ENCODE results near the gene IFT52.

The IFT52 gene

DNA sequence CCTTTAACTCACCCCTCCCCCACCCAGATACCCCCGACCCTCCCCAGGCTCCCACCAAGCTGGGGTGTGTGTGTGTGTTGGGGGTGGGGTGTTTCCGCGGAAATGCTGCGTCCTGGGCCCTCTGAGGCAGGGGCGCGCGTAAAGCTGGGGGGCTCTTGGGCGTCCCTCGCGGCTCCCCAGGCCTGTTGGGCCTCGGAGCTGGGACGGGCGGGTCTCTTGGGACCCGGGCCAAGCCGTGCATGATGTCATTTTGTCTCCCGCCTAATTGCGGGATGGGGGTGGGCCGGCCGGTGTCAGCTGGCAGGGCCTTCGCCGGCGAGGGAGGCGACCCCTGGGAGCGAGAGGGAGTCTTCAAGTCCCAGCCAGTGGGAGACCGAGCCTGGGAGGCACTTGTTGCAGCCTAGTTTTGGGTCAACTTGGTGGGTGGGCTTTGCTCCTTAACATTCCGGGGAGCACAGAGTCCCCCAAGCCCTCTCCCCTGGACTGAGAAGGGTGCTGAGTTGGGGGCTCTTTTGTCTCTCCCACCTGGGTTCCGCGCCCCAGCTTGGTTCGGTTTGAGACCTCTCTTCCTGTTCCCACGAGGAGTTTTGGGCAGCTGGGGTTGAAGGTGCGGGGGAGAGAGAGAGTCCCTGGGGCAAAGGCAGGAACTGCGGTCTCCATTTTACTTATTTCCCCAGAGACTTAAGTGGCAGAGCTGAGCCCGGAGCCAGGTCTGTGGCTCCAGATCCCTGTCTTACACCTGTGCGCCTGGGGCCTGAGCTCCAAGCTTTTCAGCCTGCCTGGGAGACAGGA lies 76.8 kb downstream of the IFT52 start:
- peak overlapping the region; percentile 43 for H3K4me3 ChIP-seq (ENCODE audit: control insufficient read depth, low read depth, low read length)
- TF ChIP-seq, protein P1, sequence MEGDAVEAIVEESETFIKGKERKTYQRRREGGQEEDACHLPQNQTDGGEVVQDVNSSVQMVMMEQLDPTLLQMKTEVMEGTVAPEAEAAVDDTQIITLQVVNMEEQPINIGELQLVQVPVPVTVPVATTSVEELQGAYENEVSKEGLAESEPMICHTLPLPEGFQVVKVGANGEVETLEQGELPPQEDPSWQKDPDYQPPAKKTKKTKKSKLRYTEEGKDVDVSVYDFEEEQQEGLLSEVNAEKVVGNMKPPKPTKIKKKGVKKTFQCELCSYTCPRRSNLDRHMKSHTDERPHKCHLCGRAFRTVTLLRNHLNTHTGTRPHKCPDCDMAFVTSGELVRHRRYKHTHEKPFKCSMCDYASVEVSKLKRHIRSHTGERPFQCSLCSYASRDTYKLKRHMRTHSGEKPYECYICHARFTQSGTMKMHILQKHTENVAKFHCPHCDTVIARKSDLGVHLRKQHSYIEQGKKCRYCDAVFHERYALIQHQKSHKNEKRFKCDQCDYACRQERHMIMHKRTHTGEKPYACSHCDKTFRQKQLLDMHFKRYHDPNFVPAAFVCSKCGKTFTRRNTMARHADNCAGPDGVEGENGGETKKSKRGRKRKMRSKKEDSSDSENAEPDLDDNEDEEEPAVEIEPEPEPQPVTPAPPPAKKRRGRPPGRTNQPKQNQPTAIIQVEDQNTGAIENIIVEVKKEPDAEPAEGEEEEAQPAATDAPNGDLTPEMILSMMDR (IDR thresholded peaks at IDR 0.05; ENCODE audit: control insufficient read depth, insufficient read depth, low read depth, low read length, missing control alignments): no peak
- DNase-seq (ENCODE audit: low read depth): no peak

DNA sequence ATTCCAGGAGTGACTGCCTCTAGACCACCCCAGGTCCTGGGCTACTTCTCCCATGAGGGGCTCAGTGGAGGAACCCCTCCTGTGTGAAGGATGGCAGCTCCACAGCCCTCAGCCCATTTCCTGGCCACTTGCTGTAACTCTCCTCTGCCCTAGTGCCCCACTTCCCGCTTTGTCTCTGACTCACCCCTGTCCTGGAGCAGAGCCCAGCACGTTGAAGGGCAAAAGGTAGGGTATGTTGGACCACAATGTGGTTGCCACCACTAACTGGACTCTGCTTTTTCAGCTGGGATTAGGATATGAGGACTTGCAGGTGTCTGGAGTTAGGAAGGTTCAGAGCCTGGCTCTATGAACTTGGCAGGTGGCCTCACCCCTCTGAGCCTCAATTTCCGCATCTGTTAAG lies 78.6 kb downstream of the IFT52 start:
- TF ChIP-seq, protein P1 (IDR thresholded peaks at IDR 0.05; ENCODE audit: control insufficient read depth, insufficient read depth, low read depth, low read length, missing control alignments): no peak
- DNase-seq (ENCODE audit: low read depth): no peak
- no peak overlapping the region for H3K4me3 ChIP-seq (ENCODE audit: control insufficient read depth, low read depth, low read length)

DNA sequence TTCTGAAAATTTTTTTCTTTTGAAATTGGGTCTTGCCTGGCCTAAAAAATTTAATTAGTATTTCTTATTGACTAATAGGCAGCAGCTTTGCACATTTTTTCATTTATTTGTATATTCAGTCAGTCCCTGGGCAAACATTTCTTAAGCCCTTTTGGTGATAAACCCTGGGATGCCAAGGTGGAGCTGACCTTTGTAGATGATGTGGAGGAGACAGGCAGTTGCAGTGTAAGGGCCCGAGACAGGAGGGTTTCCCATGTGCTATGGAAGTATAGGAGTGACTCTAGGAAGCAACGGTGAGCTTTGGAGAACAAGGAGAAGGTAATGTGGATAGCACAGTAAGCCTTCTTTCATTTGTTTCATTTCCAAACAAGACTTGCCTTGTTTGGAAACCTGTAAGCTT lies 79.7 kb downstream of the IFT52 start:
- TF ChIP-seq, protein P1 (IDR thresholded peaks at IDR 0.05; ENCODE audit: control insufficient read depth, insufficient read depth, low read depth, low read length, missing control alignments): no peak
- no peak overlapping the region for H3K4me3 ChIP-seq (ENCODE audit: control insufficient read depth, low read depth, low read length)
- no peak for DNase-seq (ENCODE audit: low read depth)

DNA sequence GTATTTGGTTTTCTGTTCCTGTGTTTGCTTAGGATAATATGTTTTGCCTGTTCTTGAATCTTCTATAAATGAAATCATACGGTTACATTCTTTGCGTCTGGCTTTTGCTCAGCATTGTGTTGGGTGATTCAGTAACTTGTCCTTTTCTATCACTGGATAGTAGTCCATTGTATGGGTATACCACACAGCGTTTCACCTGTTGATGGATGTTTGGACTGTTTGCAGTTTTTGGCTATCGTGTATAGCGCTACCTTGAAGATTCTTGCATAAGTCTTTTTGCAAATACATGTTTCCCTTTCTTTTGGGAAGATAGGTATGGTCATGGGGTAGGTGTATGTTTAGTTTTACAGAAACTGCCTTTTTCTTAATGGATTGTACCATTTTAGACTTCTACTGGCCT lies 85.6 kb downstream of the IFT52 start:
- TF ChIP-seq, protein P1 (IDR thresholded peaks at IDR 0.05; ENCODE audit: control insufficient read depth, insufficient read depth, low read depth, low read length, missing control alignments): no peak
- DNase-seq (ENCODE audit: low read depth): no peak
- no peak overlapping the region for H3K4me3 ChIP-seq (ENCODE audit: control insufficient read depth, low read depth, low read length)

DNA sequence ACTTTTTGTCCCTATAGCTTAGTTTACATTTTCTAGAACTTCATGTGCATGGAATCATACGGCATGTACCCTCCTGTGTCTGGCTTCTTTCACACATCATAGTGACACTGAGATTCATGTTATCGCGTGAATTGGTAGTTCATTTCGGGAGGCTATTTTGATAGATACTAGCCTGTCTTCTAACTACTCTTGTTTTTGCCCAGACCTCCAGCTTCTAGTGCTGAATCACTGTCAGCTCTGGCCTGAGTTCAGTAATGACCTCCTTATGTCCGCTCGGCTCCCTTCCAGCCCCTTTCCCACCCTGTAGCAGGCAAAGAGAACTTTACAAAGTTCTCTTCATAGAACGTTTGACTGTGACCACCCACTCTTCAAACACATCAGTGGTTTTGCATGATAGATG lies 90.2 kb downstream of the IFT52 start:
- TF ChIP-seq, protein P1 (IDR thresholded peaks at IDR 0.05; ENCODE audit: control insufficient read depth, insufficient read depth, low read depth, low read length, missing control alignments): no peak
- no peak overlapping the region for H3K4me3 ChIP-seq (ENCODE audit: control insufficient read depth, low read depth, low read length)
- DNase-seq (ENCODE audit: low read depth): no peak

DNA sequence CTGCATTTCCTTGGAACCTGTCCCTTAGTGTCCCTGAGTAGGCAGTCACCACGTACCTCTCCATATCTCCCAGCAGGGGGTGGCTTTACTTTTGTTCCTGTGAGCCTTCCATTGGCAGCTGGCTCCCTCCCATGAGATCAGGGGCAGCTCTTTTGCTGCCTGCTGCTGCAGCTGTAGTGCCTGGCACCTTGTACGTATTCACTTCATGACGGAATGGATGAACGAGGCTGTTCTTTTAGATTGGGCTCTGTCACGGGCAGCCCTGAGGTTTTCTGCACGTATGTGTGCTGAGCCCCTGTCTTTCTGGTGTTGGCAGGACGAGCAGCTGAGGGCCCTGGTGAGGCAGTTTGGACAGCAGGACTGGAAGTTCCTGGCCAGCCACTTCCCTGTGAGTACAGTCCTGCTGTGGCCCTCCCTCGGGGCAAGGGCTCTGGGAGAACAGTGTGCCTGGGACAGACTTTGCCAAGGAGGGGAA lies 90.8 kb downstream of the IFT52 start:
- no peak for DNase-seq (ENCODE audit: low read depth)
- TF ChIP-seq, protein P1 (IDR thresholded peaks at IDR 0.05; ENCODE audit: control insufficient read depth, insufficient read depth, low read depth, low read length, missing control alignments): no peak
- H3K4me3 ChIP-seq (ENCODE audit: control insufficient read depth, low read depth, low read length): no peak overlapping the region

Measured in AG09309 (cell line).